HG03442 (cell line): ENCODE measurements around the gene NRXN3.
A peak's percentile ranks its signal among the peaks of the same experiment; 100 is the strongest.

Source experiments
- ATAC-seq: cut with Tn5 transposase; IDR thresholded peaks from one replicate; pipeline ENCODE4 v1.9.1; 2021; ENCODE audit warnings: mild to moderate bottlenecking, moderate library complexity; ENCODE audit not compliant: unreplicated experiment

The NRXN3 gene

GRCh38 chr14:79256380-79256779 lies 1086.2 kb downstream of the NRXN3 start:
- ATAC-seq: no peak

DNA sequence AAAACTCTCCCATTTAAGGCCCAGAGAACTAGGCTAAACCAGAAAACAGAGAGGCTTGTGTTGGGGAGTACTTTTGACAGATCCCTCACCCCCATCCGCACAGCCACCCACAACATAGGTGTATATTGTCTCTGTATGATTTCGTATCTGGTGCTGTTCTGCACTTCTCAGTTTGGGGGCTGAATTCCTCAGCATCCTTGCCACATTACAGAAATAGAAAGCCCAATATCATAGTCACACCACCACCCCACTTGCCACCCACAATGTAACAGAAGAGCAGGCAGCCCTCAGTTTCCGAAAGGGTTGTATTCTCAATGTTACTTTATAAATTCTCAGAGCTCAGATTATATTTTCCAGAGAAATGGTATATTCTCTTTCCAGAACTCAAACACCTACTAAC lies 1090.2 kb downstream of the NRXN3 start:
- ATAC-seq: no peak

DNA sequence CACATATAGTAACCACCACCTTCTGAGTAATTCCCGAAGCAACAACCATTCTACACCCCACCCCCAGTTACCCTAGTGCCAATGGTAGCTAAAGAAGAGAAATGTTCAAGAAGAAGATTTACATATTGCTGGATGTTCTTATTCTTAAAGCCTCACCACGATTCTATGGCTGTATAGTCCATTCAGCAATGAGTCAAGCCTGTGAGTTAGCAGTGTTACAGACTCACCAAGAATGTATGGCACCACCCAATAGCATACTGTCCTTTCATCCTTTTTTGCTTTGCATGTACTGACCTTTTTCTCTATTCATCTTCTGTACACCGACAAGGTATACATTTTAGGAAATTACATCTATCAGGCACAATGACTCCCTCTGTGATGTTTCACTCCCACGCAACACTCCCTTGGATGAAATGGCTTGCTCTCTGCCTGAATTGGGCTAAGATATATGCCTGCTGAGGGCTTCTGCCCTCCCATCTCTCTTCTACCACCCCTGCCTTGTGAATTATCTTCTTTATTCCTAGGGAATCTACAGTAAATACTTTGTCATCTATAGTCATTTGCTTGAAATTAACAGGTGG lies 1095.3 kb downstream of the NRXN3 start:
- no peak for ATAC-seq

DNA sequence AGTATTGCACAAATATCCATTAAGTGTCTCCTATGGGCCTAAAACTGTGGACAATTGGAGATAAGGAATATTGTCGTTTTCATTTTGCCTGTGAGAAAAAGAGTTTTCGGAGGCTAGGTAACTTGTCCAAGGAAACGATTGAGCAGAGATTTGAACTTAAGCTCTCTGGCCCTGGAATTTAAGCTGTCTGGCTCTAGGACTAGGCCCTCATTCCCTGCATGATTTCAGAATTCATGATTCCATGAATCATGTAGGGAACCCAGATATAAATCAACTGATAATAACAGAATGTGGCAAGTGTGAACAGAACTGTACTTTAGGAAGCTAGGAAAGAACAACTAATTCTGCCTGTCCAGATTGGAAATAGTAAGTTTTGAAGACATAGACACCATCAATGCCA lies 1100.2 kb downstream of the NRXN3 start:
- ATAC-seq: no peak

GRCh38 chr14:79271122-79271521 lies 1100.9 kb downstream of the NRXN3 start:
- ATAC-seq: no peak

DNA sequence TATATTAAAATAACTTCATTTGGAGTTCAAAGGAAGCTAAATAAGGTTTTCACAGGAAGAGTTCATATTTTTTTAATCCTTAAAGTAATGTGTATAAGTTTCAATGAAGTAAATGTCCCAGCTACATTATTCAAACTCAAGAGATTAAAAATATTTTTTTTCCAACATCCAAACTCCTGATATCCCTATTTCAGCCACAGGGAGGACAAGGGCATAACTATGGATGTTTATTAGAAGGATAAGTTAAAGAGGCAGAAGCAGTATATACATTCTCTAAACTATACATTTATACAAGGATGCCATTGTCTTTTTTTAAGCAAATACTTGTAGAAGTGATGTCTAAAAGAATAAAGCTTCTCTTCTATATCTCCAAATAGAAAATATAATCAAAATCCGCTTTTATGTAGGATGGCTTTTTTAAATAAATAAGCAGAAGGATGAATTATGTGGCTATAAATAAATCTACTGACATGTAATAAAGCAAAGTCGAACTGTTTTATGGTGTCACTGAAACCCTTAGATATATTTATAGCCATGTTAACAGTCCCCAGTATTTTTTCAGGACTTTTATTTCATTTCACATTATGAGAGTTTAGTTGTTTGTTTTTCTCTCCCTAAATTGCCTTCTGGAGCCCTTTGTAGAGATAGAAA lies 1104.6 kb downstream of the NRXN3 start:
- no peak for ATAC-seq

DNA sequence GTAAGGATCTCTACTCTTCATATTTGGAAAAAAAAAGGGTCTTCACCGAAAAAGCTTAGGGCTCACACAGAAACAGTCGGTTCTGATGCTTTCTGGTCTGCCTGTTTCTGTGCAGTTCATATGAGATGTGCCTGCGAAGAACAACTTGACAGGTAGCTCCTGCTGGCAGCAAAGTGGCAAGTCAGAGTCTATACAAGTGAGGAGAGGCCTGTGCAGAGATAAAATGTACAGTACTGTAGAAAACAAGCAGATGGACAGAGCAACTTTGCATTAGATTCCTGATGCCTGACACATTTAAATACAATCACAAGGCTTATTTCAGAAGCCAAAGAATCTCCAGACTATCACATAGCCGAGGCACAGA lies 1105.1 kb downstream of the NRXN3 start:
- ATAC-seq: no peak

- no peak for ATAC-seq
These were observed 1108.2 kb downstream of the NRXN3 start for GRCh38 chr14:79278286-79278797.

GRCh38 chr14:79278798-79279644 lies 1108.8 kb downstream of the NRXN3 start:
- peak; percentile 92 for ATAC-seq

- ATAC-seq: no peak
These were observed 1109.7 kb downstream of the NRXN3 start for GRCh38 chr14:79279645-79280597.

DNA sequence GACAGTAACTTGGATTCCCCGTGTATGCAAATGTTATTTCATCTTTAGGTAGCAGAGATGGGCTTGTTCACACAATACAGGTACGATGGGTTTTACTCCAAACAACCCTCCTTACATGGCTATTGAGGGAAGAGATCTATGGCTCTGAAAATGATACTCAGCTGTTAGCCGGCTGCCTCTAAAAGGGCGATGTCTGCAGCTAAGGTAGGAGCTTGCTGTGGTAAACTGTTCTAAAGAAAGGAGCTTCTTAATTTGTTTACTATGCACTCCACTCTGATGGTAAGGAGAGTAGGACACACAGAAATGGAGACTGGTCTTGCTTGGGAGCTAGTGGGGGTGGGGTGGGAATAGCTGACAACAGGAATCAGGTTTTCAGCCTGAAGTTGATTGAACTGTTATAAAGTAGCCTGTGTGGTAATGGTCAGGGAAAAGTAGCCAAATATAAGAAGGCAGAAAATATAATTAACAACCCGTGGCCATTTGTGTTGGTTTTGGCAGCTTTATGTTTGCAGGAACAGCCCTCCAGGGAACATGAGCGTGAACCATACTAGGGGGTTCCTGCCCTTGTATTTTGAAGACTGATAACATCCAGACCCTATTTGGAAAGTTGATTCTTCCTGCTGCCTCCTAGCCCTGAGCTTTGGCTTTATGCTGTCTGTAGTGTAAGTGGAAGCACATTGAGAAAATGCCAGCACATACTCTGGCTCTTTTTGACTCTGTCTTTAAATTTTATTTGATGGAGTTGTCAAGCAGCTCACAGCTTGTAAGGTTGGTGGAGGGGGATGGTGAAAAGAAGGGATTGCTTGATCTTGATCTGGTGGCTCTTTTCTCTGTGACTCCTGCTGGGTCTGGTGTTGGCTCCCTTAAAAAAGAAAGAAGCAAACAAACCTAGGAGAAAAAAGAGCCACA lies 1111.3 kb downstream of the NRXN3 start:
- no peak for ATAC-seq

- no peak for ATAC-seq
These were observed 1114.4 kb downstream of the NRXN3 start for GRCh38 chr14:79284621-79285020.

DNA sequence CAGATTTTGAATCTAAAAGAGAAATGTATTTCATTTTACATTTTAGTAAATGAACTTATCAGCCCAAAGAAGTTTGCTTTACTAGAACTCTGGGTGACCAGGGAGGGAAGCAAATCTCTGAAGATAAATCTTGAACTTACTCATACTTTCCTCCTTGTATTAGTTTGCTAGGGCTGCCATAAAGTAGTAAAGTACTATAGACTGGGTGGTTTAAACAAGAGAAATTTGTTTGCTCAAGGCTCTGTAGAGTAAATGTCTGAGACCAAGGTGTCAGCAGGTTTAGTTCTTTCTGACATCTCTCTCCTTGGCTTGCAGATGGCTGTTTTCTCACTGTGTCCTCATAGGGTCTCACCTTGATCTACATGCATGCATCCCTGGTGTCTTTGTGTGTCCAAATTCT lies 1115.1 kb downstream of the NRXN3 start:
- no peak for ATAC-seq

DNA sequence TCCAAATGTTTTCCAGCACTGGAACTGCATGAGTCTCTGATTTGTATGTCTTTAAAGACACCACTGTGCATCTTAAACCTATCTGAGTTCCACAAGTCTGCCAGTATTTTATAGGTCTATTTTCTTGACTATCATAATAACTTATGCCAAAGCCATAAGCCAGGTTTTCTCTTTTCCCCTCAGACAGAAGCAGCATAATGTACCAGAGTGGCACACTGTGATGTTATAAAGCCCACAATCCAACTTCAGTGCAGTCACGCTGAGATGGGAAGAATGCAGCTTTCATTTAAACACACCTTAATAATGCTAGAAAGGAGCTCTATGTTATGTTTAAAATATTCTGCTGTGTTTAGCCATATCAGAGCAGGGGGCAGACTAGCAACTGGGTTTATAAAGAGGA lies 1117.8 kb downstream of the NRXN3 start:
- no peak for ATAC-seq

GRCh38 chr14:79293482-79294177 lies 1123.5 kb downstream of the NRXN3 start:
- no peak for ATAC-seq

DNA sequence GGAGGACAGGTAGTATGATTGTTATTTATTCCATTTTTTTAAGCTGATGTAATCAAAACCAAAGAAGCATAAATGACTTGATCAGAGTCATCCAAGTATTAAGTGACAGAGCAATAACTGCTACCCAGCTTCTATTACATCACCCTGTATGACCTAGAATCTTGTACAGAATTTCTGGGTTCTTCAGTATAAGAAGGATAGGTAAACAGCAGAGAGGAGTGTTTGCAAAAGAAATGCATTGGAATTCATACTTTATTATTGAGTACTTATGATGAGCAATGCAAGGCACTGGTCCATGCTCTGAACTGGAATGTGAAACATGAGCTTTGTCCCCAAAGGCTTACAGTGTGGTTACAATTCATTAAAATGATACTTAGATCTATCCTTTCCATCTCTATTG lies 1124.3 kb downstream of the NRXN3 start:
- no peak for ATAC-seq

DNA sequence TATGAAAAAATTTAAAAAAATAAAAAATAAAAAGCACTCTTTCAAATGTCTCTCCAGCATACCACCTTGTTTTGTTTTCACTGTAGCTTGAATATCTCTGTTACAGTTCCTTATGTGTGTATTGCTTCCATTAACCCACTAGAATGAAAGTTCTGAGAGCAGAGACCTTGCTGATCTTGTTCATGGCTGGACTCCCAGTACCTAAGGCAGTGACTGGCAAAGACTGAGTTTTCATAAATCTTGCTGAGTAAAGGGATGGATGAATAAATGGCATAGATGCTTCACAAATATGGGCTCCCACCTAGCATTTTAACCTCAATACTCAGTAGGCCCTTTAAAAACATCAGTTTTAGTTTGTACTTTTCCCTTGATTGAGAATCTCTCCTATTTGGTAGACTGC lies 1125.2 kb downstream of the NRXN3 start:
- ATAC-seq: no peak

GRCh38 chr14:79298373-79298772 lies 1128.2 kb downstream of the NRXN3 start:
- ATAC-seq: no peak

GRCh38 chr14:79299162-79299561 lies 1129.0 kb downstream of the NRXN3 start:
- ATAC-seq: no peak
